ENCODE measurements around the gene FDPS.

DNA sequence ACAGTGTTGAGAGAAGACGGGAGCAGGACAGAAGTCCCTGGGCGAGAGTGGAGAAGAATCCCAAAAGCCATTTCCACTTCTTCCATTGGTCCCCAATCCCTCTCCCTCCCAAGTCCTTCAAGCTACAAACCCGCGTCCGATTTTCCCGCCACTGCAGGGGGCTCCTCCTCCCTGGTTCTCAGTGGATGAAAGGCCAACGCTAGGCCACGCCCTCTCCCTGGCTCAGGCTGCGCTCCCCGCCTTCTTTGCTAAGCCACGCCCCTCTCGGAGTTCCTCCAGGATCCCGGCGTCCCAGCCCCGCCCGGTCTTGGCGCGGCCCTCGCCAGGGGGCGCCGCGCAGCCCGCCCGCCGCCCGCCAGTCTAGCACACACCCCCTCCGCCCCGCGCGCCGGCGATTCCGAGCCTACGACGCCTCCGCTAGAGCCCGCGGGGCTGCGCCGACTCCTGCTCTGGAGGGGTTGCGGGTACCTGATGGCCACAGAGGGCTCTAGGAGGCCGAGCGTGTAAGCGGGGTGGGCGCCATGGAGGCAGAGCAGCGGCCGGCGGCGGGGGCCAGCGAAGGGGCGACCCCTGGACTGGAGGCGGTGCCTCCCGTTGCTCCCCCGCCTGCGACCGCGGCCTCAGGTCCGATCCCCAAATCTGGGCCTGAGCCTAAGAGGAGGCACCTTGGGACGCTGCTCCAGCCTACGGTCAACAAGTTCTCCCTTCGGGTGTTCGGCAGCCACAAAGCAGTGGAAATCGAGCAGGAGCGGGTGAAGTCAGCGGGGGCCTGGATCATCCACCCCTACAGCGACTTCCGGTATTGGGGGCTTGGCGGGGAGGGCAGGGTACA is 31.4 kb upstream of the FDPS start, which contains the start of gene HCN3:
- TF ChIP-seq, protein P1, sequence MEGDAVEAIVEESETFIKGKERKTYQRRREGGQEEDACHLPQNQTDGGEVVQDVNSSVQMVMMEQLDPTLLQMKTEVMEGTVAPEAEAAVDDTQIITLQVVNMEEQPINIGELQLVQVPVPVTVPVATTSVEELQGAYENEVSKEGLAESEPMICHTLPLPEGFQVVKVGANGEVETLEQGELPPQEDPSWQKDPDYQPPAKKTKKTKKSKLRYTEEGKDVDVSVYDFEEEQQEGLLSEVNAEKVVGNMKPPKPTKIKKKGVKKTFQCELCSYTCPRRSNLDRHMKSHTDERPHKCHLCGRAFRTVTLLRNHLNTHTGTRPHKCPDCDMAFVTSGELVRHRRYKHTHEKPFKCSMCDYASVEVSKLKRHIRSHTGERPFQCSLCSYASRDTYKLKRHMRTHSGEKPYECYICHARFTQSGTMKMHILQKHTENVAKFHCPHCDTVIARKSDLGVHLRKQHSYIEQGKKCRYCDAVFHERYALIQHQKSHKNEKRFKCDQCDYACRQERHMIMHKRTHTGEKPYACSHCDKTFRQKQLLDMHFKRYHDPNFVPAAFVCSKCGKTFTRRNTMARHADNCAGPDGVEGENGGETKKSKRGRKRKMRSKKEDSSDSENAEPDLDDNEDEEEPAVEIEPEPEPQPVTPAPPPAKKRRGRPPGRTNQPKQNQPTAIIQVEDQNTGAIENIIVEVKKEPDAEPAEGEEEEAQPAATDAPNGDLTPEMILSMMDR (IDR thresholded peaks at IDR 0.05) = peak; percentile 60 to 80 (median 66)
- TF ChIP-seq POLR2A (IDR thresholded peaks at IDR 0.05) = no peak

Data from esophagus squamous epithelium (tissue), 4 donors.